BJ (cell line): Measurements from ENCODE around the gene NCF2. TPM values are rescaled to one million over a fixed set of nuclear protein-coding genes. Genes with fewer than 3 reads are reported as not detected.

ENCODE experiments used
- CTCF ChIA-PET: fragments of 350-600 bp; formaldehyde crosslinking; extraction: SDS; loops from one replicate; lab custom pipeline; 2021; ENCODE audit warnings: antibody characterized with exemption, inconsistent platforms; lab: Yijun Ruan, JAX
- POLR2A ChIA-PET: fragments of 300-600 bp; sonication (Branson Sonifier 250); formaldehyde crosslinking; extraction: SDS; loops from one replicate; lab custom pipeline; 2021; ENCODE audit warnings: antibody characterized with exemption; lab: Charles Lee
- DNase-seq: peaks from one replicate; pipeline ENCODE4 v3.0.0-alpha.2; 2011; ENCODE audit warnings: low read depth
- H3K27me3 ChIP-seq: 2 replicates; pipeline ENCODE4 v1.6.0; 2011; ENCODE audit warnings: low read length; ENCODE audit not compliant: control insufficient read depth, insufficient read depth
- H3K36me3 ChIP-seq: 2 replicates; pipeline ENCODE4 v1.5.1; 2011; ENCODE audit warnings: low read length; ENCODE audit not compliant: control insufficient read depth, insufficient read depth
- H3K4me3 ChIP-seq: 2 replicates; pipeline ENCODE4 v1.5.1; 2011; ENCODE audit warnings: low read depth, mild to moderate bottlenecking, control low read depth, low read length
- polyA plus RNA-seq: library from polyadenylated mRNA; depleted of rRNA; stranded (reverse); fragments of >200 nt; gene quantifications from 2 replicates; pipeline ENCODE4 v1.2.3, GENCODE V29; 2011
- TF ChIP-seq, protein P1 (sequence below): IDR thresholded peaks from 2 replicates; pipeline ENCODE4 v1.5.1; 2011; ENCODE audit warnings: low read depth, mild to moderate bottlenecking, control low read depth, inconsistent platforms, low read length, moderate library complexity; ENCODE audit not compliant: insufficient read depth

Gene NCF2
- polyA plus RNA-seq, 1 experiment = 2.0 TPM

DNA sequence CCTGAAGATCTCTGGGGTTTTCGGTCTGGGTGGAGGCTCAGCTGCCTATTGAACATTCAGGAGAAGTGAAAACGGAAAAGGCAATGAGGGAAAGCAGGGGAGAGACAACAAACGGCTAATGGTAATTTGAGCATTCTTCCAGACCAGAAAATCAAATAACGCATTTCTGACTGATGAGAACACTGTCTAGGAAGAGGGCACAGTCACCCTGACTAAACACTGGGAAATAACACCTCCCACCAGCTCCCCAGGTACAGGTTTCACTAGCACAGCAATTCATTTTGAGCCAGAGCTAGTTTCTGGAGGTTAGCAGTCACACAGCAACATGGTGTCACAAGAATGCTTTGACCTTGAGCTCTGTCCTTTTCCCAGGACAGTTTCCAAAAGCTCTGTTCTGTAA, 21.1 kb downstream of the NCF2 start:
- Histone ChIP-seq H3K36me3 (no peaks in the 10 kb centered on the region), H3K4me3 (no peak overlapping the region), H3K27me3 (no peaks in the 10 kb centered on the region)
- POLR2A ChIA-PET = no interaction called here
- TF ChIP-seq, protein P1, sequence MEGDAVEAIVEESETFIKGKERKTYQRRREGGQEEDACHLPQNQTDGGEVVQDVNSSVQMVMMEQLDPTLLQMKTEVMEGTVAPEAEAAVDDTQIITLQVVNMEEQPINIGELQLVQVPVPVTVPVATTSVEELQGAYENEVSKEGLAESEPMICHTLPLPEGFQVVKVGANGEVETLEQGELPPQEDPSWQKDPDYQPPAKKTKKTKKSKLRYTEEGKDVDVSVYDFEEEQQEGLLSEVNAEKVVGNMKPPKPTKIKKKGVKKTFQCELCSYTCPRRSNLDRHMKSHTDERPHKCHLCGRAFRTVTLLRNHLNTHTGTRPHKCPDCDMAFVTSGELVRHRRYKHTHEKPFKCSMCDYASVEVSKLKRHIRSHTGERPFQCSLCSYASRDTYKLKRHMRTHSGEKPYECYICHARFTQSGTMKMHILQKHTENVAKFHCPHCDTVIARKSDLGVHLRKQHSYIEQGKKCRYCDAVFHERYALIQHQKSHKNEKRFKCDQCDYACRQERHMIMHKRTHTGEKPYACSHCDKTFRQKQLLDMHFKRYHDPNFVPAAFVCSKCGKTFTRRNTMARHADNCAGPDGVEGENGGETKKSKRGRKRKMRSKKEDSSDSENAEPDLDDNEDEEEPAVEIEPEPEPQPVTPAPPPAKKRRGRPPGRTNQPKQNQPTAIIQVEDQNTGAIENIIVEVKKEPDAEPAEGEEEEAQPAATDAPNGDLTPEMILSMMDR = no peak
- CTCF ChIA-PET = interaction anchor here (1.2 to 1.6 kb wide), 3 partner anchors 11 to 115 kb away, joined by 3 to 4 read pairs (median 4); no protein-coding TSS in a partner anchor
- no peak for DNase-seq

DNA sequence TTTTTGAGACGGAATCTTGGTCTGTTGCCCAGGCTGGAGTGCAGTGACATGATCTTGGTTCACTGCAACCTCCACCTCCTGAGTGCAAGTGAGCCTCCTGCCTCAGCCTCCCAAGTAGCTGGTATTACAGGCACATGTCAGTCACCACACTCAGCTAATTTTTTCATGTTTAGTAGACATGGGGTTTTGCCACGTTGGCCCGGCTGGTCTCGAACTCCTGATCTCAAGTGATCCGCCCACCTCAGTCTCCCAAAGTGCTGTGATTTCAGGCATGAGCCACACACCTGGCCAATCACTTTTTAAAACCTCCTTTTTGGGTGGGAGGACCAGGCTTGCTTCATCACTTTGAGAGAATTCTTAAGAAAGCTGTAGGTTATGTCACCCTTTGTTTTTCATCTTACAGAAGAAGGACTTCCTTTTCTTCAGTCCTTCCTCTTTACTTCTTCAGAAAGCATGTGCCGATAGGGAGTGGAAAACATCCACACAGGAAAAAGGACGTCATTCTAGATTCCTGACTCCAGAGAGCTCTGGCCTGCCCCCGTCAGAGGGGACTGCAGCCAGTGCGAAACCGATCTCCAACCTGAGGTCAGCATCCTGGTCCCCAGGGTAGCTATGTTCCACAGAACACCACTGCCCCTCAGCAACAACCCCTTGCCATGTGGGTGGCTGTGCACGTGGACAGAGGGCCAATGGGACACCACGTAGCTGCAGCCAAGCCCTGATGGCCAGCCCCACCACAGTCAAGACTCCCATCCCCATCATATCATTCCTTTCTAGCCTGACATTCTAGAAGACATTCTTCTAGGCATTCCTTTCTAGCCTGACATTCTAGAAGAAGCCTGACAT, 21.9 kb downstream of the NCF2 start:
- DNase-seq = no peak
- CTCF ChIA-PET = interaction anchor here (0.8 to 1.6 kb wide), 3 partner anchors 12 to 116 kb away, joined by 3 to 4 read pairs (median 3); no protein-coding TSS in a partner anchor
- no peak overlapping the region for H3K4me3 ChIP-seq
- no peaks in the 10 kb centered on the region for H3K27me3 ChIP-seq
- no peaks in the 10 kb centered on the region for H3K36me3 ChIP-seq
- POLR2A ChIA-PET = no interaction called here
- TF ChIP-seq, protein P1 = no peak

DNA sequence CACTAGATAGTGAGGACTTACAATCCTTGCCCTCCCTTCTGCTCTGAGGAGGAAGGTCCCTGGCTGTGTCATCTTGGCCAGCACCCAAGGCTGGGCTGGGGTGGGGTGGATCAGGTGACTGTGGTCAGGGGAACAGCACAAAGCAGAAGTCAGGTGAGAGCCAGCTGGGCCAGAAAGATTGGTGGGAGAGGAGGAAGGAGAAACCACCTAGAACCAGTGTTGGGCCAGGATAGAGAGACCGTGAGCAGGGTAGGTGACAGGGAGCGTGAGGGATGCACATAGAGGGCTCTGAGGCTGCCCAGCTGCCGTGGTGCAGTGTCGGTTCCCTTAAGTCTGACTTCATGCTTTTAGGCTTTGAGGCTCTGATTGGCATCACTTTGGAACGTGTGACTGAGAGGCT, 22.7 kb downstream of the NCF2 start:
- H3K27me3 ChIP-seq = no peaks in the 10 kb centered on the region
- no peak for DNase-seq
- CTCF ChIA-PET = interaction anchor here (0.8 to 1.6 kb wide), 2 partner anchors 13 to 18 kb away, joined by 3 to 4 read pairs; no protein-coding TSS in a partner anchor
- no peak overlapping the region for H3K4me3 ChIP-seq
- no peaks in the 10 kb centered on the region for H3K36me3 ChIP-seq
- TF ChIP-seq, protein P1 = no peak
- POLR2A ChIA-PET = no interaction called here

DNA sequence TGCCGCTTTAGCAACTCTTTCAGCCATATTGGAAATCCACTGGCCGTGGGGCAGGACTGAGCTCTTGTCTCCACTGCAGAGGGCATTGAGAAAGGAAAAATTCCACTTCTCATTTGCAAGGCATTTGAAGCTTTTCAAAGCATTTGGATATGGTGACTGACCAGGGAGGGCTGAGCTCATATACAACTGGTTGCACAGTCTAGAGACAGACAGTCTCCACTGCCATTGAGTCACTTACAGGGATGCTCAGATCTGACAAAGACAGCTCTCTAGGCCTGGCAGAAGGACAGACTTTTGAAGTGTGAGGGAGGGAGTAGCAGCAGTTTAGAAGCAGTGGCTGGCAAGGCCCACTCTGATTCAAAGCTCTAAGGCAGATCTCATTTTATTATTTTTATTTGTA, 24.2 kb downstream of the NCF2 start:
- Histone ChIP-seq H3K27me3 (no peaks in the 10 kb centered on the region), H3K36me3 (no peaks in the 10 kb centered on the region), H3K4me3 (no peak overlapping the region)
- POLR2A ChIA-PET = no interaction called here
- CTCF ChIA-PET = no interaction called here
- TF ChIP-seq, protein P1 = no peak
- DNase-seq = no peak

DNA sequence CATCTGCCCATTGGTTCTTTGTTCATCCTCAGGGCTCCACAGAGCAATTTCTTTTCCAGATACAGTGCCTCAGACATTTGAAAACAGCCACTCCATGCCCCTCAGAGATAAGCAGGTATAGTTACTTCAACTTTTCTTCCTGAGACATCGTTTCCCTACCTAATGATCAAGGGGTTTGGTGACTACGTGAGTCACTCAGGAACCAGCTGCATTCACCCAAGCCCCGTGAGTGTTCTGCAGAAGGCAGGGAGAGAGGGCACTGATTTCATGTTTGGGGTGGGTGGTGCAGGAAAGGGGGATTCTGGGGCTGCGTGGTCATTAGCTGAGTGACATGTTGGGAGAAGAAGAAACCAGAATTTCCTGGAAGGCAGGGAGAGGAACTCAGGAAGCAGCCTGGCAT, 25.0 kb downstream of the NCF2 start:
- ChIA-PET CTCF (no interaction called here), POLR2A (no interaction called here)
- Histone ChIP-seq H3K4me3 (no peak overlapping the region), H3K36me3 (no peaks in the 10 kb centered on the region), H3K27me3 (no peaks in the 10 kb centered on the region)
- TF ChIP-seq, protein P1 = no peak
- no peak for DNase-seq
